ENCODE measurements around the gene AP1S3.

AP1S3 gene

GRCh38 chr2:223744580-223744979 lies 92.8 kb downstream of the AP1S3 start:
- TF ChIP-seq POLR2AphosphoS5 (IDR thresholded peaks at IDR 0.05; ENCODE audit: low read depth, low read length): no peak
- TF ChIP-seq, protein P1, sequence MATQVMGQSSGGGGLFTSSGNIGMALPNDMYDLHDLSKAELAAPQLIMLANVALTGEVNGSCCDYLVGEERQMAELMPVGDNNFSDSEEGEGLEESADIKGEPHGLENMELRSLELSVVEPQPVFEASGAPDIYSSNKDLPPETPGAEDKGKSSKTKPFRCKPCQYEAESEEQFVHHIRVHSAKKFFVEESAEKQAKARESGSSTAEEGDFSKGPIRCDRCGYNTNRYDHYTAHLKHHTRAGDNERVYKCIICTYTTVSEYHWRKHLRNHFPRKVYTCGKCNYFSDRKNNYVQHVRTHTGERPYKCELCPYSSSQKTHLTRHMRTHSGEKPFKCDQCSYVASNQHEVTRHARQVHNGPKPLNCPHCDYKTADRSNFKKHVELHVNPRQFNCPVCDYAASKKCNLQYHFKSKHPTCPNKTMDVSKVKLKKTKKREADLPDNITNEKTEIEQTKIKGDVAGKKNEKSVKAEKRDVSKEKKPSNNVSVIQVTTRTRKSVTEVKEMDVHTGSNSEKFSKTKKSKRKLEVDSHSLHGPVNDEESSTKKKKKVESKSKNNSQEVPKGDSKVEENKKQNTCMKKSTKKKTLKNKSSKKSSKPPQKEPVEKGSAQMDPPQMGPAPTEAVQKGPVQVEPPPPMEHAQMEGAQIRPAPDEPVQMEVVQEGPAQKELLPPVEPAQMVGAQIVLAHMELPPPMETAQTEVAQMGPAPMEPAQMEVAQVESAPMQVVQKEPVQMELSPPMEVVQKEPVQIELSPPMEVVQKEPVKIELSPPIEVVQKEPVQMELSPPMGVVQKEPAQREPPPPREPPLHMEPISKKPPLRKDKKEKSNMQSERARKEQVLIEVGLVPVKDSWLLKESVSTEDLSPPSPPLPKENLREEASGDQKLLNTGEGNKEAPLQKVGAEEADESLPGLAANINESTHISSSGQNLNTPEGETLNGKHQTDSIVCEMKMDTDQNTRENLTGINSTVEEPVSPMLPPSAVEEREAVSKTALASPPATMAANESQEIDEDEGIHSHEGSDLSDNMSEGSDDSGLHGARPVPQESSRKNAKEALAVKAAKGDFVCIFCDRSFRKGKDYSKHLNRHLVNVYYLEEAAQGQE (IDR thresholded peaks at IDR 0.05; ENCODE audit: insufficient read depth in 1 of 2, low read depth in 2 of 2, low read length in 2 of 2): no peak
- no peak for TF ChIP-seq TAF1 (IDR thresholded peaks at IDR 0.05; ENCODE audit: borderline replicate concordance, insufficient read depth, low read length)
- TF ChIP-seq FOXP2 (optimal IDR thresholded peaks at IDR 0.05; ENCODE audit: borderline replicate concordance, extremely low read depth, extremely low read length, insufficient read depth): no peak
- no peak for TF ChIP-seq SIN3A (IDR thresholded peaks at IDR 0.05; ENCODE audit: borderline replicate concordance, insufficient read depth, low read length)

GRCh38 chr2:223740679-223741078 lies 96.7 kb downstream of the AP1S3 start:
- TF ChIP-seq SIN3A (IDR thresholded peaks at IDR 0.05; ENCODE audit: borderline replicate concordance, insufficient read depth, low read length): no peak

DNA sequence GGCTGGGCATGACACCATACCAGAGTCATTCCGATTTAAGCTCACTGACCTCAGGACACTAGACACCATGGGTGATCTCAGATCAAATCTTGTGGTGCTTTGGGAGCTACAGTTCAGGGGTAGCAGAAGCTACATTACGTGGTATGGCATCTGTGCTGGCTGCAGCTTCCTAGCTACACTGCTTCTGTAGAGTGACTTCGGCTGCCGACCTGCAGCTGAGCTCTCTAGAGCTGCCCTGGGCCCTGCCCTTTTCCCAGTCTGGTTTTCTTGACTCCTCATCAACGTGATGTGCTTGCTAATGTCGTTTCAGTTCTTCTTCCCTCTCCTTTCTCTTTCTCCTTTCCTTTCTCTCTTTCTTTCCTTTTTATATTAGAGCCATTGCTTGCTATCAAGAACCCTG lies 100.2 kb downstream of the AP1S3 start:
- TF ChIP-seq SIN3A (IDR thresholded peaks at IDR 0.05; ENCODE audit: borderline replicate concordance, insufficient read depth, low read length) (no peak), TAF1 (IDR thresholded peaks at IDR 0.05; ENCODE audit: borderline replicate concordance, insufficient read depth, low read length) (no peak), FOXP2 (optimal IDR thresholded peaks at IDR 0.05; ENCODE audit: borderline replicate concordance, extremely low read depth, extremely low read length, insufficient read depth) (no peak), POLR2AphosphoS5 (IDR thresholded peaks at IDR 0.05; ENCODE audit: low read depth, low read length) (no peak)
- TF ChIP-seq, protein P1 (IDR thresholded peaks at IDR 0.05; ENCODE audit: insufficient read depth in 1 of 2, low read depth in 2 of 2, low read length in 2 of 2): no peak

DNA sequence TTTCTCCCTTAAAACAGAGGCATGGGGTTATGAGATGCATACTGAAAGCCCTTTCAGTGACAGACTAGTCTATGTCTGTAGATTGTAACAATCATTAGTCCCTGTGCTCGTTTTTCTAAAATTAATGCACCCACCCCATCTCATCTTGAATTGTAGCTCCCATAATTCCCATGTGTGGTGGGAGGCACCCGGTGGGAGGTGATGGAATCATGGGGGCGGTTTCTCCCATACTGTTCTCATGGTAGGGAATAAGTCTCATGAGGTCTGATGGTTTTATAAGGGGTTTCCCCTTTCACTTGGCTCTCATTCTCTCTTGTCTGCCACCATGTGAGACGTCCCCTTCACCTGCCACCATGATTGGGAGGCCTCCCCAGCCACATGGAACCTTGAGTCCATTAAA lies 100.9 kb downstream of the AP1S3 start:
- TF ChIP-seq POLR2AphosphoS5 (IDR thresholded peaks at IDR 0.05; ENCODE audit: low read depth, low read length) (no peak), FOXP2 (optimal IDR thresholded peaks at IDR 0.05; ENCODE audit: borderline replicate concordance, extremely low read depth, extremely low read length, insufficient read depth) (no peak)

DNA sequence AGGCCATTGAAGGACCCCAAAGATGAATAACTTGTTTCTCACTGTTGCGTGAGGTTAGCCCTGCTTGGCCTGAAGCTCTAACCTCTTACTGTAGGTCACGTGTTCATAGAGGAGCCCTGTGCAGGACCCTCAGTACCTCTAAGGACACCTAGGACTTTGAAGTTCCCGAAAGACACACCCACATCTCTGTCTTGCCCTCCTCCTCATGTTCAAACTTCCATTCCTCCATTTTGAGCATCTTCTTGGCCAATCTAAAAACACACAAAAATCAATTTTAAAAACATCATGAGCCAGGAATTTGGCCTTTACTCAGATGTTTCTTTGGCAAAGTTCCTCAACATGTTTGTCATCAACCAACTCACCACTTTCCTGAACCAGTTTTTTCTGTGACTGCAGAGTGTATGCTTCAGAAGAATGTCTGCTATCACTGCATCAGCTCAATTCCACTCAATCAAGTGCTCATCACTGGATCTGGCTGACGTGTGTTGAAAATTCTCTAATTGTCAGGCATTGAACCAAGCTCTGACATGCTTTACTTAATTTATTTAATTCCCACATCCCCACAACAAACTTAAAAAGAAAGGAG lies 101.6 kb downstream of the AP1S3 start:
- TF ChIP-seq FOXP2 (optimal IDR thresholded peaks at IDR 0.05; ENCODE audit: borderline replicate concordance, extremely low read depth, extremely low read length, insufficient read depth) (no peak), TAF1 (IDR thresholded peaks at IDR 0.05; ENCODE audit: borderline replicate concordance, insufficient read depth, low read length) (no peak)
- TF ChIP-seq, protein P1 (IDR thresholded peaks at IDR 0.05; ENCODE audit: insufficient read depth in 1 of 2, low read depth in 2 of 2, low read length in 2 of 2): no peak

- TF ChIP-seq POLR2AphosphoS5 (IDR thresholded peaks at IDR 0.05; ENCODE audit: low read depth, low read length): no peak
- TF ChIP-seq, protein P1 (IDR thresholded peaks at IDR 0.05; ENCODE audit: insufficient read depth in 1 of 2, low read depth in 2 of 2, low read length in 2 of 2): no peak
- TF ChIP-seq TAF1 (IDR thresholded peaks at IDR 0.05; ENCODE audit: borderline replicate concordance, insufficient read depth, low read length): no peak
- TF ChIP-seq SIN3A (IDR thresholded peaks at IDR 0.05; ENCODE audit: borderline replicate concordance, insufficient read depth, low read length): no peak
- TF ChIP-seq FOXP2 (optimal IDR thresholded peaks at IDR 0.05; ENCODE audit: borderline replicate concordance, extremely low read depth, extremely low read length, insufficient read depth): no peak
These were observed 102.2 kb downstream of the AP1S3 start for GRCh38 chr2:223735035-223735640.

Data from PFSK-1 (cell line).